B cell (primary cell): ENCODE measurements around the gene ATXN1.

Source experiments
- EZH2 ChIP-seq: IDR thresholded peaks from 2 replicates; pipeline ENCODE4 v1.6.1; 2012; ENCODE audit warnings: borderline replicate concordance, low read depth, mild to moderate bottlenecking, moderate library complexity, low read length; ENCODE audit not compliant: insufficient read depth, poor library complexity, severe bottlenecking
- TF ChIP-seq, protein P1 (sequence below): fragments of 200-600 bp; IDR thresholded peaks from one replicate; pipeline ENCODE4 v1.8.0; 2022; ENCODE audit warnings: antibody characterized with exemption, mild to moderate bottlenecking

- TF ChIP-seq, protein P1, sequence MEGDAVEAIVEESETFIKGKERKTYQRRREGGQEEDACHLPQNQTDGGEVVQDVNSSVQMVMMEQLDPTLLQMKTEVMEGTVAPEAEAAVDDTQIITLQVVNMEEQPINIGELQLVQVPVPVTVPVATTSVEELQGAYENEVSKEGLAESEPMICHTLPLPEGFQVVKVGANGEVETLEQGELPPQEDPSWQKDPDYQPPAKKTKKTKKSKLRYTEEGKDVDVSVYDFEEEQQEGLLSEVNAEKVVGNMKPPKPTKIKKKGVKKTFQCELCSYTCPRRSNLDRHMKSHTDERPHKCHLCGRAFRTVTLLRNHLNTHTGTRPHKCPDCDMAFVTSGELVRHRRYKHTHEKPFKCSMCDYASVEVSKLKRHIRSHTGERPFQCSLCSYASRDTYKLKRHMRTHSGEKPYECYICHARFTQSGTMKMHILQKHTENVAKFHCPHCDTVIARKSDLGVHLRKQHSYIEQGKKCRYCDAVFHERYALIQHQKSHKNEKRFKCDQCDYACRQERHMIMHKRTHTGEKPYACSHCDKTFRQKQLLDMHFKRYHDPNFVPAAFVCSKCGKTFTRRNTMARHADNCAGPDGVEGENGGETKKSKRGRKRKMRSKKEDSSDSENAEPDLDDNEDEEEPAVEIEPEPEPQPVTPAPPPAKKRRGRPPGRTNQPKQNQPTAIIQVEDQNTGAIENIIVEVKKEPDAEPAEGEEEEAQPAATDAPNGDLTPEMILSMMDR: no peak
- TF ChIP-seq EZH2: no peak
These were observed 38.6 kb downstream of the ATXN1 start for GRCh38 chr6:16722630-16723029.
